GM10847 (cell line): ENCODE results near the gene ST6GAL1.
A peak's percentile ranks its signal among the peaks of the same experiment; 100 is the strongest.

ENCODE experiments used
- POLR2A ChIP-seq: IDR thresholded peaks from 2 replicates; pipeline ENCODE4 v1.6.1; 2011; ENCODE audit not compliant: insufficient read length; ENCODE audit errors: extremely low read depth

ST6GAL1 gene

GRCh38 chr3:186930143-186930640, at the start of gene ST6GAL1:
TSS of gene ST6GAL1 (plus strand) at chr3:186930526. CDS start at chr3:187042704, 112,178 bp downstream.
- TF ChIP-seq POLR2A: peak; percentile 32

- TF ChIP-seq POLR2A: no peak
These were observed 48.2 kb upstream of the ST6GAL1 start for GRCh38 chr3:186882150-186882524.

- no peak for TF ChIP-seq POLR2A
These were observed 47.2 kb upstream of the ST6GAL1 start for GRCh38 chr3:186882881-186883685.

- TF ChIP-seq POLR2A: no peak
These were observed 46.7 kb upstream of the ST6GAL1 start for GRCh38 chr3:186883686-186884058.

GRCh38 chr3:186886202-186886981, 43.9 kb upstream of the ST6GAL1 start:
- no peak for TF ChIP-seq POLR2A

- TF ChIP-seq POLR2A: no peak
These were observed 41.8 kb upstream of the ST6GAL1 start for GRCh38 chr3:186888569-186888968.

GRCh38 chr3:186890911-186891310, 39.4 kb upstream of the ST6GAL1 start:
- no peak for TF ChIP-seq POLR2A

GRCh38 chr3:186895406-186895805, 34.9 kb upstream of the ST6GAL1 start:
- TF ChIP-seq POLR2A: no peak

GRCh38 chr3:186896006-186896405, 34.3 kb upstream of the ST6GAL1 start:
- no peak for TF ChIP-seq POLR2A

GRCh38 chr3:186896875-186897274, 33.5 kb upstream of the ST6GAL1 start:
- TF ChIP-seq POLR2A: no peak

- TF ChIP-seq POLR2A: no peak
These were observed 29.1 kb upstream of the ST6GAL1 start for GRCh38 chr3:186901135-186901734.

GRCh38 chr3:186902154-186902553, 28.2 kb upstream of the ST6GAL1 start:
- no peak for TF ChIP-seq POLR2A

- TF ChIP-seq POLR2A: no peak
These were observed 27.6 kb upstream of the ST6GAL1 start for GRCh38 chr3:186902713-186903112.

GRCh38 chr3:186909078-186909853, 21.1 kb upstream of the ST6GAL1 start:
- no peak for TF ChIP-seq POLR2A
